ENCODE data around the gene SASH1. TPM values are rescaled to one million over a fixed set of nuclear protein-coding genes. Genes with fewer than 3 reads are reported as not detected.

SASH1 gene
- total RNA-seq, 1 donor from 2014 or later = 10.2 TPM

- peak; percentile 7 for DNase-seq (ENCODE audit: low spot score)
- Histone ChIP-seq H3K4me2 (no peak overlapping the region), H3K27me3 (no peaks in the 10 kb centered on the region), H2AFZ (replicated peaks) (peak overlapping the region; percentile 55), H3K79me2 (ENCODE audit: low read depth) (no peaks in the 10 kb centered on the region), H3K36me3 (no peaks in the 10 kb centered on the region), H3F3A (ENCODE audit: low read depth) (peaks cover 7% of the 10 kb centered on the region), H3K4me1 (peaks cover 11% of the 10 kb centered on the region), H3K27ac (no peak overlapping the region), H3K9me3 (ENCODE audit: low read depth) (no peaks in the 10 kb centered on the region), H3K9ac (no peak overlapping the region), H4K20me1 (ENCODE audit: low read depth) (no peaks in the 10 kb centered on the region), H3K4me3 (no peak overlapping the region)
- Mint-ChIP-seq H3K27me3 (ENCODE audit: insufficient read depth, low read depth) (no peaks in the 10 kb centered on the region), H3K4me3 (no peak overlapping the region), H3K36me3 (no peaks in the 10 kb centered on the region), H3K9me3 (no peaks in the 10 kb centered on the region), H3K27ac (peak overlapping the region; percentile 41), H3K4me1 (peaks cover 39% of the 10 kb centered on the region)
- TF ChIP-seq EZH2 (IDR thresholded peaks at IDR 0.05) (no peak), CTCF (IDR thresholded peaks at IDR 0.05) (no peak), EZH2phosphoT487 (IDR thresholded peaks at IDR 0.05) (no peak)
These were observed 47.3 kb upstream of the SASH1 start for GRCh38 chr6:148295261-148295887.

- Mint-ChIP-seq H3K9me3 (no peaks in the 10 kb centered on the region), H3K27me3 (ENCODE audit: insufficient read depth, low read depth) (no peaks in the 10 kb centered on the region), H3K4me1 (peaks cover 39% of the 10 kb centered on the region), H3K27ac (peak overlapping the region; percentile 82), H3K4me3 (no peak overlapping the region), H3K36me3 (no peaks in the 10 kb centered on the region)
- Histone ChIP-seq H3K9me3 (ENCODE audit: low read depth) (no peaks in the 10 kb centered on the region), H3K4me2 (no peak overlapping the region), H3K36me3 (no peaks in the 10 kb centered on the region), H3F3A (ENCODE audit: low read depth) (peaks cover 7% of the 10 kb centered on the region), H3K4me1 (peaks cover 7% of the 10 kb centered on the region), H2AFZ (replicated peaks) (no peak overlapping the region), H4K20me1 (ENCODE audit: low read depth) (no peaks in the 10 kb centered on the region), H3K27me3 (no peaks in the 10 kb centered on the region), H3K27ac (no peak overlapping the region), H3K4me3 (no peak overlapping the region), H3K79me2 (ENCODE audit: low read depth) (no peaks in the 10 kb centered on the region), H3K9ac (no peak overlapping the region)
- TF ChIP-seq EZH2phosphoT487 (IDR thresholded peaks at IDR 0.05) (no peak), CTCF (IDR thresholded peaks at IDR 0.05) (no peak), EZH2 (IDR thresholded peaks at IDR 0.05) (no peak)
- DNase-seq (ENCODE audit: low spot score) = no peak
These were observed 45.9 kb upstream of the SASH1 start for GRCh38 chr6:148296771-148297170.

- Histone ChIP-seq H3K9me3 (ENCODE audit: low read depth) (no peaks in the 10 kb centered on the region), H3F3A (ENCODE audit: low read depth) (peaks cover 7% of the 10 kb centered on the region), H3K36me3 (no peaks in the 10 kb centered on the region), H4K20me1 (ENCODE audit: low read depth) (no peaks in the 10 kb centered on the region), H3K79me2 (ENCODE audit: low read depth) (no peaks in the 10 kb centered on the region), H3K9ac (no peak overlapping the region), H2AFZ (replicated peaks) (no peak overlapping the region), H3K4me3 (no peak overlapping the region), H3K27ac (no peak overlapping the region), H3K27me3 (no peaks in the 10 kb centered on the region), H3K4me2 (no peak overlapping the region), H3K4me1 (peaks cover 7% of the 10 kb centered on the region)
- Mint-ChIP-seq H3K4me1 (peaks cover 37% of the 10 kb centered on the region), H3K9me3 (no peaks in the 10 kb centered on the region), H3K36me3 (no peaks in the 10 kb centered on the region), H3K27ac (no peak overlapping the region), H3K27me3 (ENCODE audit: insufficient read depth, low read depth) (no peaks in the 10 kb centered on the region), H3K4me3 (no peak overlapping the region)
- no peak for TF ChIP-seq EZH2phosphoT487 (IDR thresholded peaks at IDR 0.05)
- TF ChIP-seq CTCF (IDR thresholded peaks at IDR 0.05) = no peak
- no peak for TF ChIP-seq EZH2 (IDR thresholded peaks at IDR 0.05)
- no peak for DNase-seq (ENCODE audit: low spot score)
These were observed 44.0 kb upstream of the SASH1 start for GRCh38 chr6:148298683-148299082.
